HG03045 (cell line): ENCODE measurements around the gene DDX24.
A peak's percentile ranks its signal among the peaks of the same experiment; 100 is the strongest.

Experiments
- ATAC-seq: cut with Tn5 transposase; IDR thresholded peaks from one replicate; pipeline ENCODE4 v1.9.1; 2021; ENCODE audit warnings: mild to moderate bottlenecking, moderate library complexity; ENCODE audit not compliant: unreplicated experiment

The DDX24 gene

GRCh38 chr14:94034886-94035285 is 46.1 kb downstream of the DDX24 start:
- ATAC-seq: no peak

GRCh38 chr14:94031883-94032279 is 49.1 kb downstream of the DDX24 start:
- no peak for ATAC-seq

- ATAC-seq: no peak
Observed at GRCh38 chr14:94031161-94031882, 49.7 kb downstream of the DDX24 start.

- no peak for ATAC-seq
Observed at GRCh38 chr14:94030571-94030970, 50.4 kb downstream of the DDX24 start.

- no peak for ATAC-seq
Observed at GRCh38 chr14:94029671-94030203, 51.3 kb downstream of the DDX24 start.

GRCh38 chr14:94029265-94029664 is 51.7 kb downstream of the DDX24 start:
- ATAC-seq: no peak

- ATAC-seq: no peak
Observed at GRCh38 chr14:94028450-94028826, 52.6 kb downstream of the DDX24 start.

GRCh38 chr14:94027566-94028449 is 53.2 kb downstream of the DDX24 start:
- ATAC-seq: no peak

GRCh38 chr14:94026889-94027469 is 54.0 kb downstream of the DDX24 start:
- ATAC-seq: no peak

- peak; percentile 100 for ATAC-seq
Observed at GRCh38 chr14:94026173-94026888, 54.7 kb downstream of the DDX24 start, which contains the start of gene OTUB2. OTUB2 (plus strand) TSS chr14:94026340; CDS start chr14:94026538, 198 bp downstream.

GRCh38 chr14:94025720-94026119 is 55.3 kb downstream of the DDX24 start:
- ATAC-seq: no peak

- ATAC-seq: no peak
Observed at GRCh38 chr14:94024549-94024948, 56.5 kb downstream of the DDX24 start.

- no peak for ATAC-seq
Observed at GRCh38 chr14:94022532-94023411, 58.2 kb downstream of the DDX24 start.

- ATAC-seq: no peak
Observed at GRCh38 chr14:94021416-94022157, 59.4 kb downstream of the DDX24 start.

- no peak for ATAC-seq
Observed at GRCh38 chr14:94021001-94021400, 60.0 kb downstream of the DDX24 start.

- ATAC-seq: no peak
Observed at GRCh38 chr14:94020267-94020666, 60.7 kb downstream of the DDX24 start.

- no peak for ATAC-seq
Observed at GRCh38 chr14:94019329-94019728, 61.7 kb downstream of the DDX24 start.

GRCh38 chr14:94018308-94018707 is 62.7 kb downstream of the DDX24 start:
- ATAC-seq: no peak

GRCh38 chr14:94016446-94016976 is 64.5 kb downstream of the DDX24 start:
- ATAC-seq: no peak
